ENCODE data around the gene EIF1AD. TPM values are rescaled to one million over a fixed set of nuclear protein-coding genes. Genes with fewer than 3 reads are reported as not detected.

The EIF1AD gene
- total RNA-seq, 1 experiment from 2014 or later: 77.0 TPM

DNA sequence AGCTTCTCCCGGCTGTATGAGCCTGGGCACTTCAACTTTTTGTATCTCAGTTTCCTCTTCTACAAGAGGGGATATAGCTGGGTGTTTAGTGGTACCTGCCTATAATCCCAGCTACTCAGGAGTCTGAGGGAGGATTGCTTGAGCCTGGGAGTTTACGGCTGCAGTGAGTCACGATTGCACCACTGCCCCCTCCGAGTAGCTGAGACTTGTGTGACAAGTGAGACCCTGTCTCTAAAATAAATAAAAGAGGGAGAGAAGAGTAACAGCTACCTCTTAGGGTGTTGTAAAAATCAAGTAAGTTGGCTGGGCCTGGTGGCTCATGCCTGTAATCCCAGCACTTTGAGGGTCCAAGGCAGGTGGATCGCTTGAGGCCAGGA, 34.4 kb upstream of the EIF1AD start:
- no peak overlapping the region for H2AFZ ChIP-seq (ENCODE audit: low read length)
- H3K27ac ChIP-seq (ENCODE audit: low read length): no peak overlapping the region
- H3K4me2 ChIP-seq (ENCODE audit: low read length): no peak overlapping the region
- DNase-seq: no peak
- CTCF ChIA-PET: no interaction called here
- ATAC-seq: no peak
- H3F3A ChIP-seq (ENCODE audit: low read length, unreplicated experiment): no peaks in the 10 kb centered on the region
- no peak overlapping the region for H3K4me3 ChIP-seq (ENCODE audit: low read length)
- no peak overlapping the region for H3K9ac ChIP-seq (ENCODE audit: low read length)
- no peaks in the 10 kb centered on the region for H3K9me2 ChIP-seq (replicated peaks; ENCODE audit: low read length)
- H3K36me3 ChIP-seq (ENCODE audit: low read depth, low read length): no peaks in the 10 kb centered on the region
- H3K79me2 ChIP-seq (ENCODE audit: low read length): no peaks in the 10 kb centered on the region
- POLR2A ChIA-PET (ENCODE audit: unreplicated experiment): no interaction called here
- no peaks in the 10 kb centered on the region for H3K9me3 ChIP-seq (ENCODE audit: low read length)
- intact Hi-C loops (cut with micrococcal nuclease): no loop called here
- no peak for TF ChIP-seq EZH2 (IDR thresholded peaks at IDR 0.05; ENCODE audit: low read length, unreplicated experiment)
- TF ChIP-seq EZH2phosphoT487 (IDR thresholded peaks at IDR 0.05; ENCODE audit: borderline replicate concordance, low read length): no peak
- TF ChIP-seq, protein P1, sequence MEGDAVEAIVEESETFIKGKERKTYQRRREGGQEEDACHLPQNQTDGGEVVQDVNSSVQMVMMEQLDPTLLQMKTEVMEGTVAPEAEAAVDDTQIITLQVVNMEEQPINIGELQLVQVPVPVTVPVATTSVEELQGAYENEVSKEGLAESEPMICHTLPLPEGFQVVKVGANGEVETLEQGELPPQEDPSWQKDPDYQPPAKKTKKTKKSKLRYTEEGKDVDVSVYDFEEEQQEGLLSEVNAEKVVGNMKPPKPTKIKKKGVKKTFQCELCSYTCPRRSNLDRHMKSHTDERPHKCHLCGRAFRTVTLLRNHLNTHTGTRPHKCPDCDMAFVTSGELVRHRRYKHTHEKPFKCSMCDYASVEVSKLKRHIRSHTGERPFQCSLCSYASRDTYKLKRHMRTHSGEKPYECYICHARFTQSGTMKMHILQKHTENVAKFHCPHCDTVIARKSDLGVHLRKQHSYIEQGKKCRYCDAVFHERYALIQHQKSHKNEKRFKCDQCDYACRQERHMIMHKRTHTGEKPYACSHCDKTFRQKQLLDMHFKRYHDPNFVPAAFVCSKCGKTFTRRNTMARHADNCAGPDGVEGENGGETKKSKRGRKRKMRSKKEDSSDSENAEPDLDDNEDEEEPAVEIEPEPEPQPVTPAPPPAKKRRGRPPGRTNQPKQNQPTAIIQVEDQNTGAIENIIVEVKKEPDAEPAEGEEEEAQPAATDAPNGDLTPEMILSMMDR (conservative IDR thresholded peaks at IDR 0.05; ENCODE audit: low read depth, low read length): no peak
- no TSS peak for BruUV-seq (replicated peaks)
- no peaks in the 10 kb centered on the region for H3K4me1 ChIP-seq (ENCODE audit: insufficient read depth, low read length)
- H3K27me3 ChIP-seq (ENCODE audit: low read length): no peaks in the 10 kb centered on the region
- no peaks in the 10 kb centered on the region for H4K20me1 ChIP-seq (ENCODE audit: low read length)

DNA sequence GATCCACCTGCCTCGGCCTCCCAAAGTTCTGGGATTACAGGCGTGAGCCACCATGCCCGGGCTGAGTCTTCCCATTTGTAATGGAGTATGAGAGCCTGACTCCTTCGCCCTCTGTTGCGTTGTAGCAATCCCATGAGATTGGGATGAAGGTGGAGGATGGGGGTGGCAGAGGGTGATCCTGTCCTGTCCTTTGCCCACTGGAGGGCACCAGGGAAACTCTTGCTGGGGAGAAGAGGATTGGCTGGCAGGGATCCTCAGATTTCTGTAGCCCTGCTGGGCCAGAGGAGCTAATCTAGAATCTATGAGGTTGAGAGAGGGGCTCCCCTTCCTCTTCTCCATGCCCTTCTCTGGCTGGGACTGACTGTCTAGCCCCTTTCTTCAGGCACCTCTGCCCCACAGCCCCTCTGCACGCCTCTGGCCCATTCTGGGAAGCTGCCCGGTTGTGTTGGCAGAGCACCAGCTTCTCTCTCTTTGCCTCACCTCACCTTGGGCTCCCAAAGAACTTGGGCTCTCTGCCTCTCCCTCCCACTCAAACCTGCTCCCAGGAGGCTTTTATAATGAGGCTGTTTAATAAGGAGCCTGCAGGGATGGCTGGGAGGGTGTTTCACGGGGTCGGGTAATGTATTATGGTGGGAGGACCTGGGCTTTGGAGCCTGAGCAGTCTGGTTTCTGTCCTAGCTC, 33.8 kb upstream of the EIF1AD start:
- Histone ChIP-seq H3K27me3 (ENCODE audit: low read length) (no peaks in the 10 kb centered on the region), H3K36me3 (ENCODE audit: low read depth, low read length) (no peaks in the 10 kb centered on the region), H3K9me2 (replicated peaks; ENCODE audit: low read length) (no peaks in the 10 kb centered on the region), H3K79me2 (ENCODE audit: low read length) (no peaks in the 10 kb centered on the region), H3K9ac (ENCODE audit: low read length) (no peak overlapping the region), H3K4me3 (ENCODE audit: low read length) (no peak overlapping the region), H3F3A (ENCODE audit: low read length, unreplicated experiment) (no peaks in the 10 kb centered on the region), H2AFZ (ENCODE audit: low read length) (no peak overlapping the region), H3K4me2 (ENCODE audit: low read length) (no peak overlapping the region), H4K20me1 (ENCODE audit: low read length) (no peaks in the 10 kb centered on the region), H3K9me3 (ENCODE audit: low read length) (no peaks in the 10 kb centered on the region), H3K4me1 (ENCODE audit: insufficient read depth, low read length) (no peaks in the 10 kb centered on the region), H3K27ac (ENCODE audit: low read length) (no peak overlapping the region)
- CTCF ChIA-PET: interaction anchor here (0.6 to 1.5 kb wide), 2 partner anchors 9 to 41 kb away, joined by 3 to 4 read pairs; no protein-coding TSS in a partner anchor
- POLR2A ChIA-PET (ENCODE audit: unreplicated experiment): no interaction called here
- TF ChIP-seq EZH2 (IDR thresholded peaks at IDR 0.05; ENCODE audit: low read length, unreplicated experiment): no peak
- no peak for TF ChIP-seq EZH2phosphoT487 (IDR thresholded peaks at IDR 0.05; ENCODE audit: borderline replicate concordance, low read length)
- TF ChIP-seq, protein P1 (conservative IDR thresholded peaks at IDR 0.05; ENCODE audit: low read depth, low read length): no peak
- BruUV-seq (replicated peaks): no TSS peak
- DNase-seq (no peak), ATAC-seq (no peak)
- intact Hi-C loops (cut with micrococcal nuclease): no loop called here

DNA sequence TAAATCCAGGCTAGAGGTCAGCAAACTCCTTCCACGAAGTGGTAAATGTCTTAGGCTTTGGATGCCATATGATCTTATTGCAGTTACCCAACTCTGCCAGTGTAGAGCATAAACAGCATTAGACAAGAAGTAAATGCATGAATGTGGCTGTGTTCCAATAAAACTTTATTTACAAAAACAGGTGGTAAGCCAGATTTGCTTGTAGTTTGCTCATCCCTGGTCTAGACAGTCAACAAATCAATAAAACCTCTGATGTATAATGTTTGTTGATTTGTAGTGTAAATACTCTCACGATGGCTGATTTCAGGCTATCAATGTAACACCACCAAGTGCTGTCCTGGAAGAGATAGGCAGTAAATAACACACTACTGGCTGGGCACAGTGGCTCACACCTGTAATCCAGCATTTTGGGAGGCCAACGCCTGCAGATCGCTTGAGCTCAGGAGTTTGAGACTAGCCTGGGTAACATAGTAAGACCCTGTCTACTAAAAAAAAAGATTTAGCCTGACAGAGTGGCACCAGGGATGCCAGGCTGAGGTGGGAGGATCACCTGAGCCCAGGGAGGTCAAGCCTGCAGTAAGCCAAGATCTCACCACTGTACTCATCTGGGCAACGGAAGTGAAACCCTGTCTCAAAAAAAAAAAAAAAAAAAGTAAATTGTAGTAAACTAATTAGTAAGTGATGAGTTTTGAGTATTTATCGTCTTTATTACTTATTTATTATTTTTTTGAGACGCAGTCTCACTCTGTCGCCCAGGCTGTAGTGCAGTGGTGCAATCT, 31.2 kb upstream of the EIF1AD start:
- CTCF ChIA-PET: no interaction called here
- POLR2A ChIA-PET (ENCODE audit: unreplicated experiment): no interaction called here
- no peaks in the 10 kb centered on the region for H3K36me3 ChIP-seq (ENCODE audit: low read depth, low read length)
- H3K9me3 ChIP-seq (ENCODE audit: low read length): no peaks in the 10 kb centered on the region
- TF ChIP-seq EZH2 (IDR thresholded peaks at IDR 0.05; ENCODE audit: low read length, unreplicated experiment) (no peak), EZH2phosphoT487 (IDR thresholded peaks at IDR 0.05; ENCODE audit: borderline replicate concordance, low read length) (no peak)
- TF ChIP-seq, protein P1 (conservative IDR thresholded peaks at IDR 0.05; ENCODE audit: low read depth, low read length): no peak
- H4K20me1 ChIP-seq (ENCODE audit: low read length): no peaks in the 10 kb centered on the region
- DNase-seq (peak; percentile 30), ATAC-seq (no peak)
- no peak overlapping the region for H3K9ac ChIP-seq (ENCODE audit: low read length)
- BruUV-seq (replicated peaks): no TSS peak
- H2AFZ ChIP-seq (ENCODE audit: low read length): no peak overlapping the region
- no peaks in the 10 kb centered on the region for H3F3A ChIP-seq (ENCODE audit: low read length, unreplicated experiment)
- no peaks in the 10 kb centered on the region for H3K27me3 ChIP-seq (ENCODE audit: low read length)
- H3K27ac ChIP-seq (ENCODE audit: low read length): no peak overlapping the region
- no peak overlapping the region for H3K4me2 ChIP-seq (ENCODE audit: low read length)
- no peaks in the 10 kb centered on the region for H3K79me2 ChIP-seq (ENCODE audit: low read length)
- no peak overlapping the region for H3K4me3 ChIP-seq (ENCODE audit: low read length)
- H3K4me1 ChIP-seq (ENCODE audit: insufficient read depth, low read length): no peaks in the 10 kb centered on the region
- H3K9me2 ChIP-seq (replicated peaks; ENCODE audit: low read length): no peaks in the 10 kb centered on the region
- intact Hi-C loops (cut with micrococcal nuclease): no loop called here
